NCI-H1105 (cell line): Measurements from ENCODE around the gene TBX21.
"Not testable (repeated sequence)": the region's sequence is repeated elsewhere in the genome, so short reads cannot be mapped to it uniquely, and the experiment has no call there.

Source experiments
- DNase-seq: peaks from one replicate; lab custom pipeline; 2025; lab: John Stamatoyannopoulos, UW

The TBX21 gene

DNA sequence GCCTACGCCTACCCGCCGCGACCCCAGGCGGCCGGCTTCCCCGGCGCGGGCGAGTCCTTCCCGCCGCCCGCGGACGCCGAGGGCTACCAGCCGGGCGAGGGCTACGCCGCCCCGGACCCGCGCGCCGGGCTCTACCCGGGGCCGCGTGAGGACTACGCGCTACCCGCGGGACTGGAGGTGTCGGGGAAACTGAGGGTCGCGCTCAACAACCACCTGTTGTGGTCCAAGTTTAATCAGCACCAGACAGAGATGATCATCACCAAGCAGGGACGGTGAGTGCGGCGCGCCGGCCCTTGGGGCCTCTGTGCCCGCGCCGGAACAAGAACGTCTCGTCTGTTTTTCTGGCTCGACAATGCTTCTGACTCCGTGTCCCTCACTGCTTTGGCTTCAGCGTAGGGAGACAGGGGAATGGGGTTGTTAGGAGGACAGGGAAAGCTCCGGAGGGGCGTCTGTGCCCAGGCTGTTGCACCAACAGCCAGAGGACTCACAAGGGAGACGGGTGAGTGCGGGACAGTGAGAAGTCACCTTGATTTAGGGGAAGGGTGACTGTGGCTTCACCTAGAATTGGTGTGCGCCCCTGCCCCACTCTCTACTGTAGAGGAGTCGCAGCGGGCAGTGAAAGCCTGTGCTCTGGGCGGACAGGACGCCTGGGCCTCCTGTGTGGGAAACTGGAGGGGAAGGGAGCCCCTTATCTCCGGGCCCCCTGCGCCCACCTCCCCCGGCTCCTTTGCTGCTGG, 806 bp downstream of the TBX21 start:
- no peak for DNase-seq

DNA sequence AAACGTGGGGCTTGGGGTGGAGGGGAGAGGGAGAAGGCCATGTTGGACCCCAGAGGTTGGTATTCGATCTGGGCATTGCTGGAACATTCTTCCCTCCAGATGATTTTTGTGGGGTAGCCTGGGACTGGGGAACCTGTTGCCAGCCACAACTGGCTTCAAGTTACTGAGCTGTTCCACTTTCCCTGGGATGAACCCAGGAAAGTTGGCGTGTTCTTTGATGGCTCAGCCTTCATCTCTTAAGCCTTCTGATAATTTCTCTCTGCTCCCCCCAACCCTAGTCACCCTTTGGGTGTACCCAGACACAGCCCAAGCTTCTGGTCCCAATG, 2.1 kb downstream of the TBX21 start:
- no peak for DNase-seq

DNA sequence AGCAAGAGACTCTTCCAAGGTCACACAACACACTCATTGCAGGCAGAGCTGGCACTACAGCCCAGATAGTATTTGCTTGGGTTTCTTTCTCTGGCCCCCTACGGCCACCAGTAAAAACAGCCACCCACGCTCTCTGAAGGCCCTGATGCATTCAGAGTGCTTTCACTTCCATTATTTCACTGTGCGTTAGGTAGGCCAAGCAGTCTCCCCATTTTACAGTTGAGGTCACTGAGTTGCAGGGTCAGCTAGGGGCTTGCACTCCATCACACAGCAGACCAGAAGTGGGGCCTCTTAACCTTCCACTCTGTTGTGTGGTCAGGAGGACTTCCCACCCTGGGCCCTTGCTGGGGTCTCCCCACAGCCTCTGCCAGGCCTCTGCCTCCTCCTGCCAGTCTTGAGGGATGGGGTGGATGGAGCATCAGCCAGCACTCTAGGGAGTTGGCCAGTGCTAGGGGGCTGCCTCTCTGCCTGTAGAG, 2.5 kb downstream of the TBX21 start:
- no peak for DNase-seq

DNA sequence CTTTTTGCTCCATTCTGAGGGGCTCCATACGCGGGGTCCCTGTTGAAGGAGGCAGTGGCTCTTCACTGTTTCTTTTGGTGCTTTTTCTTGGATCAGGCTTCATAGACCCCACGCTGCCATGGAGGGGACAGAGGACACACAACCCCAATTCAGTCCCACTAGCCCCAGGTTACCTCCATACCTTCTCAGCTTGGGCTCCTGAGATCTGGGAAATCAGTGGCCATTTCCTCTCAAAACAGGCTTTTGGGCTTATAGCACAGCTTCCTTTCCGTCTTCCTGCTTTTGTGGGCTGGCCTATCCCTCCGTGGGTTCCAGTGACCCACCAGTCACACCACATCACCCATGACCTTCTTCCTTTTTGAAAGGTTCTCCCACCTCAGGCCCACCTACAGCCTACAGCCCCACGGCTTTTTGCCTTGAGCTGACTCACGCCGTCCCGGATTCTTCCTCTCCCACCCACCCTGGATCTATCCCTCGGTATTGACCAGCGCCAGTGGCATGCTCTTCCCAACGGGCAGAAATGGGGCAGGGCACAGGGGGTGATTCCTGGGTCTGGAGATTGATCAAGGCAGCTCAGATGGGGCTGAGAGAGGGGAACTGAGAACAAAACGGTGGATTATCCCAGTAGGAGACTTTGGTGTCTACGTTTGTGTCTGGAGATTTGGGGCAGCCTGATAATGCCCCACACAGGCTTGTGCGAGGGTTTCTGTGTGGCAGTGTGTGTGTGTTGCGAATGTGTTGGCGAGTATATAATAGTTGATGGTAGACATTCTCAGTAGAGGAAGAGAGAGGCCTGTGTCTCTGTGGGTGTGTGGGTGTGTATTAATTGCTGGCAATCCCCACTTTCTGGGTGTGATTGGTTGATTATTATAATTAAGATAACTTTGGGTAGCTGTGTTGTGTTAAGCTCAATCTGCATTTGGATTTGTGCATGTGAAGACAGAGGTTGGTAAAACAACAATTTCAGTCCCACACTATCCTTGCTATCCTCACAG, 3.8 kb downstream of the TBX21 start:
- no peak for DNase-seq

DNA sequence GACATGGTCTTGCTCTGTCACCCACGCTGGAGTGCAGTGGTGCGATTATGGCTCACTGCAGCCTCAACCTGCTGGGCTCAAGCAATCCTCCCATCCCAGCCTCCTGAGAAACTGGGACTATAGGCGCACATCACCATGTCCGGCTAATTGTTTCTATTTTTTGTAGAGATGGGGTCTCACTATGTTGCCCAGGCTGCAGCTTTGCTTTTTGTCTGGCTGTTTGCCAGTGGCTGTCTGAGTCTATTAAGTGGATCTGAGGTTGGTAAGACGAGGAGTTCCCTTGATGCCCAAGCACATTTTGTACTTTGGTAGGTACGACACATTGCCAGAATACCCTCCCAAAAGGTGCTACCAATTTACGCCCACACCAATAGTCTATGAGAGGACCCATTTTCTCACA, 5.1 kb downstream of the TBX21 start:
- no peak for DNase-seq

DNA sequence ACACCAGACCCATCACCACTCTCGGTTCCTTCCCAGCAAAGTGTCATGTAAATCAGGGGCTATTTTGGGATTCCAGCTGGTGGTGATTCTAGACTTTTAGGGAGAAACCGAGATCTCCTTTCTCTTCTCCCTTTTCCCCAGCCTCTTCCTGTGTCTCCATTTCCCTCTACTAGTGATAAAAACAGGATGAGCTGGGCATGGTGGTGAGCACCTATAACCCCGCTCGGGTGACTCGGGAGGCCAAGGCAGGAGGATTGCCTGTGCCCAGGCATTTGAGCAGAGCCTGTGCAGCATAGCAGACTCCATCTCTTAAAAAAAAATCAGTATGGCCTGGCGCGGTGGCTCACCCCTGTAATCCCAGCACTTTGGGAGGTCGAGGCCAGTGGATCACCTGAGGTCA, 6.1 kb downstream of the TBX21 start:
- DNase-seq: no peak

DNA sequence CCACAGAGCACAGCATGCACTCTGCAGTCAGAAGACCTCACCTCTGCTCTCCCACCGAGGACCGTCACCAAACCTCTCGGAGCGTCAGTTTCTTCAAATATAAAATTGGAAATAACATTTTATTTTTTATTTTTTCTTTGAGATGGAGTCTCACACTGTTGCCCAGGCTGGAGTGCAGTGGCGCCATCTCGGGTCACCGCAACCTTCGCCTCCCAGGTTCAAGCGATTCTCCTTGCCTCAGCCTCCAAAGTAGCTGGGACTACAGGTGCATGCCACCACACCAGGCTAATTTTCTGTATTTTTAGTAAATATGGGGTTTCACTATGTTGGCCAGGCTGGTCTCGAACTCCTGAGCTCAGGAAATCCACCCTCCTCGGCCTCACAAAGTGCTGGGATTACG, 6.9 kb downstream of the TBX21 start:
- DNase-seq: not testable (repeated sequence)

DNA sequence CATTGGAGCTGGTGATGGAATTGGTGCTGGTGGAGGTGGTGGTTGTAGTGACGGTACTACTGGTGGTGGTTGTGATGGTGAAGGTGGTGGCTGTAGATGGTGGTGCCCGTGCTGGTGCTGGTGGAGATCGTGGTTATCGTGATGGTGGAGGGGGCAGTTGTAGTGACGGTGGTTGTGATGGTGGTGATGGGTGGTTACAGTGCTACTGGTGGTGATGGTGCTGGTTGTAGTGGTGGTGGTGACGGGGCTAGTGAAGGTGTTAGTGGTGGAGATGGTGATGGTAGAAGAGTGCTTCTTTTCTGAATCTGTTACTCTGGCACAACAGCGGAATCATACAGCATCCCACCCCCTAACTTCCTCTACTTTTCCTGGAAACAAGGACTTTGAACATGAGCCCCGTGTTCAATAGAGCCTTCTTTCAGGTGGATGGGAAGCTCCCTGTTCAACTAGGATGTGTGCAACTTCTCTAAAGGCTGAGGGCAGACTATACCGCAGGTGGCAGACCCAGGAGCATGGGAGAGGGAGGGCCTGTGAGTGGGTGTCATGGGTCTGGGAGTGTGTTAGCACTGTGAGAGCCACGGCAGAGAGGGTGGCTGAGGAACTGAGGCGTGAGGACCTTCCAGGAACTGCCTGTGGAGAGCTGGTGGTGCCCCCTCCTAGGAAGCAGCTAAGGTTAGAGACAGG, 8.2 kb downstream of the TBX21 start:
- no peak for DNase-seq

DNA sequence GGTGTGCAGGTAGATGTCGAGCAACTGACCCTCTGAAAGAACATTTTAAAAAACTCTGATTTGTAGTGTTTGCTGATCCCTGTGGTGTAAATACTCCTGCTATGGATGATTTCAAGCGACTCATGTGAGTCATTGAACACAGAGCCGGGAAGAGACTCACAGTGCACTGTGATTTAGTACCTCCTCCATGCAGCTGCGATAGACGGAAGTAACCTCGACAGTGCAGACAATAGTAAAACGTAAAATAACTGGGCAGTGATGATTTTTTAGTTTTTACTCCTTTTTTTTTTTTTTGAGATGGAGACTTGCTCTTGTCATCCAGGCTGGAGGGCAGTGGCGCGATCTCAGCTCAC, 8.7 kb downstream of the TBX21 start:
- DNase-seq: no peak

DNA sequence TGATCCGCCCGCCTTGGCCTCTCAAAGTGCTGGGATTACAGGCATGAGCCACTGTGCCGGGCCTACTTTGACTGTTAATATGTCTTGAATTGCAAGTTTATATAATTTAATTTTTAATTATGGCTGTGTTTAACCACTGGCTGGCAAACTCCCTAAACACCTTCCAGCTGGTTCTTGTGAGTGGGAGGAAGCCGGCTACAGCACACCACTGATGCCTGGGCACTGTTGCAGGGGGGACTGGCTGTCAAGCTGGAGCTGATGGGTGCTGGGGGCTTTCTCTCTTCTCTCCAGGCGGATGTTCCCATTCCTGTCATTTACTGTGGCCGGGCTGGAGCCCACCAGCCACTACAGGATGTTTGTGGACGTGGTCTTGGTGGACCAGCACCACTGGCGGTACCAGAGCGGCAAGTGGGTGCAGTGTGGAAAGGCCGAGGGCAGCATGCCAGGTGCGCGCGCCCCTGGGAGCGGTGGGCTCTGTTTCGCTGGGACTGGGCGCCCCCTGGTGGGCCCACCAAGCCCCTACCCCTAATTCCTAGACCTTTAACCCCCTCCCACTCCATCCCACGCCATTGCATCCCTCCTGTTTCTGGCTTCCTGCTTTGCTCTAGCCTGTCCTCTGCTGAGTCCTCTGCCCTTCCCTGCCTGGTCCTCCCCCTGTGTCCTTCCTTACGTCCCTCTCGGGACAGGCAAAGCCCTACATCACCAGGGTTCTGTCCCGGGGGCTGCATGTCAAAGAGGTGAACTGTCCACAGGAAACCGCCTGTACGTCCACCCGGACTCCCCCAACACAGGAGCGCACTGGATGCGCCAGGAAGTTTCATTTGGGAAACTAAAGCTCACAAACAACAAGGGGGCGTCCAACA, 9.5 kb downstream of the TBX21 start:
- DNase-seq: peak; percentile 10

DNA sequence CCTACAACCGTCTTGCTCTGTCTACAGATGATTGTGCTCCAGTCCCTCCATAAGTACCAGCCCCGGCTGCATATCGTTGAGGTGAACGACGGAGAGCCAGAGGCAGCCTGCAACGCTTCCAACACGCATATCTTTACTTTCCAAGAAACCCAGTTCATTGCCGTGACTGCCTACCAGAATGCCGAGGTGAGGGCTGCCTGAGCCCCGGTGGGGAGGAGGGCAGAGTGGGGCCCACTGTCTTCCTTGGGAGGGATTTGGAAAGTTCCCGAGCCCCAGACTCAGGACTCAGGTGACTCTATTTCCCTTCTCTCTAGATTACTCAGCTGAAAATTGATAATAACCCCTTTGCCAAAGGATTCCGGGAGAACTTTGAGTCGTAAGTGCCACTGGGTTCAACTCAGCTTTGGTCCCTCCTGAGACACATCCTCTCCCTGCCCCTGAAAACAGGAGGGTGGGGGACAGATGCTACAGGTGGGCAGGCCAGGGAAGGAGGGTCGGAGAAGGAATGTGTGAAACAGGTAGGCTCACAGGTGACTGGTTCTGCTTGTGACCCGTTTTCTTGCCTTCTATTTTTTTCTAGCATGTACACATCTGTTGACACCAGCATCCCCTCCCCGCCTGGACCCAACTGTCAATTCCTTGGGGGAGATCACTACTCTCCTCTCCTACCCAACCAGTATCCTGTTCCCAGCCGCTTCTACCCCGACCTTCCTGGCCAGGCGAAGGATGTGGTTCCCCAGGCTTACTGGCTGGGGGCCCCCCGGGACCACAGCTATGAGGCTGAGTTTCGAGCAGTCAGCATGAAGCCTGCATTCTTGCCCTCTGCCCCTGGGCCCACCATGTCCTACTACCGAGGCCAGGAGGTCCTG, 11.4 kb downstream of the TBX21 start:
- DNase-seq: no peak

DNA sequence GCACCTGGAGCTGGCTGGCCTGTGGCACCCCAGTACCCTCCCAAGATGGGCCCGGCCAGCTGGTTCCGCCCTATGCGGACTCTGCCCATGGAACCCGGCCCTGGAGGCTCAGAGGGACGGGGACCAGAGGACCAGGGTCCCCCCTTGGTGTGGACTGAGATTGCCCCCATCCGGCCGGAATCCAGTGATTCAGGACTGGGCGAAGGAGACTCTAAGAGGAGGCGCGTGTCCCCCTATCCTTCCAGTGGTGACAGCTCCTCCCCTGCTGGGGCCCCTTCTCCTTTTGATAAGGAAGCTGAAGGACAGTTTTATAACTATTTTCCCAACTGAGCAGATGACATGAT, 12.0 kb downstream of the TBX21 start:
- no peak for DNase-seq

DNA sequence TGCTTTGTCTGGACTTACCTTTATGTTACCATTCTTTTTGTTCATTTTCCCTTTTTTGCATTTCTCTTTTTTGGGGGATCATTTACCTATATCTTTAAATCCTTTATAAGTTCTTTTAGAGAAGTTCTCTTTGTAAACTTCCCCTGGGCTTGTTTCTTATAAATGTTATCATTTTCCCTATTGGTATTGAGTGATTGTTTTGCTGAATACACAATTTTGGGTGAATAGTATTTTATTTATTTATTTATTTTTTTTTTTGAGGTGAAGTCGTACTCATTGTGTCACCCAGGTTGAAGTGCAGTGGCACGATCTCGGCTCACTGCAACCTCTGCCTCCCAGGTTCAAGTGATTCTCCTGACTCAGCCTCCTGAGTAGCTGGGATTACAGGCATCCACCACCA, 18.4 kb downstream of the TBX21 start:
- no peak for DNase-seq

DNA sequence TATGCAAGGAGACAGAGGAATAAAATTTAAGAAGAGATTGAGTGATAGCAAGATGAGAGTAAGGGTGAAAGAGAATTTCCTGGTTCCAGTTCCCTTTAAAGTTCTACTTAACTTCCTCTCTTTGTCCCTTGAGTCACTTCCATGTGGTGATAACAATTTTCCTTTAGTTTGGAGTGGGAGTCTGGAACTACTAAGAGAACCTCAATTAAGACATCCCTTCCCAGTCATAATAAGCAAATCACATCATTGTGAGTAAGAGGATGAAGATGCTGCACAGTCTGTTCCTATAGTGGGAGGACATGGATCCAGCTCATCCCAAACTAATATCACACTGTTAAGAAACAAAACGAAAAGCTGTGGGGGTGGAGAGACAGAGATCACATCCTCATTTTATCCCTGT, 24.4 kb downstream of the TBX21 start:
- no peak for DNase-seq

DNA sequence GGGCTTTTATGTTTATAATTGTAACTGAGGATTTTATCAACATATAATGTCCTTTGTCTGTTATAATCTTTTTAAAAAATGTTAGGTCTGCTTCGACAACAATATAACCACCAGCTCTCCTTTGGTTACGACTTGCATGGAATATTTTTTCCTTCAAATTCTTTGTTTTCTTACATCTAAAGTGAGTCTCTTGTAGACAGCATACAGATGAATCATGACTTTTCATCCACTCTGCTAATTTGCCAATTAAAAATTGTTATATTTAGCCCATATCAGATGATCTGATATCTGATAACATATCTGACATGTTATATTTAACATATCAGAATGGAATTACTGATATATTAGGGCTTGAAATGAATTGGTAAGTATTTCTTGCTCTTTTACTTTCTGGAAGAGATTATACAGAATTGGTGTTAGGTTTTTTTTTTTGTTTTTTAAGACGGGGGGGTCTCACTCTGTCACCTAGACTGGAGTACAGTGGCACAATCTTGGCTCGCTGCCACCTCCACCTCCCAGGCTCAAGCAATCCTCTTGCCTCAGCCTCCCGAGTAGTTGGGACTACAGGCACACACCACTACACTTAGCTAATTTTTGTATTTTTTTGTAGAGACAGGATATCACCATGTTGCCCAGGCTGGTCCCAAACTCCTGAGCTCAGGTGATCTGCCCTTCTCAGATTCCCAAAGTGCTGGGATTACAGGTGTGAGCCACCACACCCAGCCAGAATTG, 27.5 kb downstream of the TBX21 start:
- DNase-seq: no peak

DNA sequence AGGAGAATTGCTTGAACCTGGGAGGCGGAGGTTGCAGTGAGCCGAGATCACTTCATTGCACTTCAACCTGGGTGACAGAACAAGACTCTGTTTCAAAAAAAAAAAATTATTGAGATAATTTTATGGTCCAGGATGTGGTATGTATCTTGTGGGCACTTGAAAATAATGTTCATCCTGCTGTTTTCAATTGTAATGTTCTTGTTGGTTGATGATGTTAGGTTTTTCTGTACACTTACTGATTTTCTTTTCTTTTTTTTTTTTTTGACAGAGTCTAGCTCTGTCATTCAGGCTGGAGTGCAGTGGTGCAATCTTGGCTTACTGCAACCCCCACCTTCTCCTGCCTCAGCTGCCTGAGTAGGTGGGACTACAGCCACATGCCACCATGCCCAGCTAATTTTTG, 29.7 kb downstream of the TBX21 start:
- DNase-seq: no peak

DNA sequence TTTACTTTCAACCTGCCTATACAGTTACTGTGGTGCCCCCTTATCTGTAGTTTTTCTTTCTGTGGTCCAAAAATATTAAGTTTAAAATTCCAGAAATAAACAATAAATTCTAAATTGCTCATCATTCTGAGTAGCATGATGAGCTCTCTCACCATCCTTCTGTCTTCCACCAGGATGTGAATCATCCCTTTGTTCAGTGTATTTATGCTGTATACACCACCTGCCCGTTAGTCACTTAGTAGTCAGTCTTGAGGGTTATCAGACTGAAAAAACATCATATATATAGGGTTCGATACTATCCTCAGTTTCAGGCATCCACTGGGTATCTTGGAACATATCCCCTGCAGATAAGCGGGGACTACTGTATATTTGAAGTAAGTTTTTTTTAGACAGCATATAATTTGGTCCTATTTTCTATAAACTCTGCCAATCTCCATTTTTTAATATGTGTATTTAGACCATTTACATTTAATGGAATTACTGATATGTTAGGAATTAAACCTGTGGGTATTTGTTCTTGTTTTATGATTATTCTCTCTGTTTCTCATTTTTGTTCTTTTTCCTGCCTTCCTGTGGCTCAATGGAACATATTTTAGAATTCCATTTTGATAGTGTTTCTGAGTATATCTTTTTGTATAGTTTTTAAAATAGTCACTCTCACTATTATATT, 31.0 kb downstream of the TBX21 start:
- no peak for DNase-seq

DNA sequence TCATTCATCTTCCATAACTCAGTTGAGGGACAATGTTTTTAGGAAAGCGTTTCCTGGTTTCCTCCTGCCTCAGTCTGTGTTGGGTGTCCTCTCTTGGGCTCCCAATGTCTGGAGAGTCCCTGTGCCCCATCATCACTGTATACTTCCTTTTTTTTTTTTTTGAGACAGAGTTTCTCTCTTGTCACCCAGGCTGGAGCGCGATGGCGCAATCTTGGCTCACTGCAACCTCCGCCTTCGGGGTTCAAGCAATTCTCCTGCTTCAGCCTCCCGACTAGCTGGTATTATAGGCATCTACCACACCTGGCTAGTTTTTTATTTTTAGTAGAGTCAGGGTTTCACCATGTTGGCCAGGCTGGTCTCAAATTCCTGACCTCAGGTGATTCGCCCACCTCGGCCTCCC, 40.6 kb downstream of the TBX21 start:
- not testable (repeated sequence) for DNase-seq

DNA sequence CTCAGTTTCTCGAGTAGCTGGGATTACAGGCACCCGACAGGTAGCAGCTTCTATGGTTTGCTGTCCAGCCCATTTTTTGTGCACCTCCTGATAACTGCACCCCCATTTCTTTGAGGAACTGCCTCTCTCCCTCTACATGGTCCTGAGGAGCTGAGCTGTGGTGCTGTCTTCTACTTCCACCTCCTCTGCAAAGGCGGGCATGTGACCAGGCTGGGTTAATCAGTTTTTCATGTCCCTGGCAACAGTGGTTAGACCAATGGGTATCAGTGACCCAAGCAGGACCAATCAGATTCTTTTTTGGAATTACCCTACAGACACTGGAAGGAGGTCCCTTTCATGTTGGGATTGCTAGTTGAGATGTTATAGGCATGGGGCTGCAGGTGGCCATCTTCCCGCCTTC, 41.3 kb downstream of the TBX21 start:
- no peak for DNase-seq
